ENCODE results near the gene ADGRL3. TPM values are rescaled to one million over a fixed set of nuclear protein-coding genes. Genes with fewer than 3 reads are reported as not detected.

The ADGRL3 gene
- polyA plus RNA-seq, 1 experiment, result 0.01 TPM

DNA sequence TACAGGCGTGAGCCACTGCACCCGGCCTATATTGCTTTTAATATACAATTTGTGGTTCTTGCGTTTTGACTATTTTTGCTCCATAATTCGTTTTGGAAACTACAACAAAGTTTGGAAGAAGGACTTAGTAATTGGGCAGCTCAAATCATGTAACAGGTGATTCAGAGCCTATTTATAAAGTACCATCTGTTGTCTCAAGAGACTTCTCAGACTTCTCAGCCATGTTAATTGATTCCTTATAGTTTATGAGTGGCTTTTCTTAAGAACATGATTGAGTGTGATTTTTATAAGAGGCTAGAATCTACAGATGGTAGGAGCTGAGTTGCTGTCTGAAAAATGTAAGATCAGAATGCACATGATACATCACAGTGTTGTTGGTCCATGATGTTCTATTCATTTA lies 240.2 kb downstream of the ADGRL3 start:
- DNase-seq (ENCODE audit: low read depth), result no peak
- CTCF ChIA-PET, result no interaction called here

DNA sequence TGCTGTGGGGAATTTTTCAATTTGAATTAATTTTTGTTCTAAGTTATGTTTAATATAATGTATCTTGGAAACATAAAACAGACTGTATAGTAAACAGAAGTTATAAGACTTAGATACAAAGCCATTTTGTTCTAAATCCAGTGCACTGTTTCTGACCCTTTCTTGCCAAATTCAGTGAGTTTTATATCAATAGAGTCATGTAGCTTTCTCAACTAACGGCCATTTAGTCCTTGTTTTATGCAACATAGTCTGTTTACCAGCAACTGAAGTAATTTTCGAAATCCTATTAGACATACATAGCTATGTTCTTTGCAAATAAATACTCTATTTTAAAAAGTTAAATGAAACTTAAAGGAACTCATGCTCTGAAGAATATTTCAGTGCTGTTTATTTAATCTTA lies 242.8 kb downstream of the ADGRL3 start:
- CTCF ChIA-PET, result no interaction called here
- POLR2A ChIA-PET, result no interaction called here
- no peaks in the 10 kb centered on the region for H3K27me3 ChIP-seq (ENCODE audit: control insufficient read depth, insufficient read depth, low read length)
- no peak overlapping the region for H3K4me3 ChIP-seq (ENCODE audit: low read depth, low read length)
- TF ChIP-seq, protein P1, sequence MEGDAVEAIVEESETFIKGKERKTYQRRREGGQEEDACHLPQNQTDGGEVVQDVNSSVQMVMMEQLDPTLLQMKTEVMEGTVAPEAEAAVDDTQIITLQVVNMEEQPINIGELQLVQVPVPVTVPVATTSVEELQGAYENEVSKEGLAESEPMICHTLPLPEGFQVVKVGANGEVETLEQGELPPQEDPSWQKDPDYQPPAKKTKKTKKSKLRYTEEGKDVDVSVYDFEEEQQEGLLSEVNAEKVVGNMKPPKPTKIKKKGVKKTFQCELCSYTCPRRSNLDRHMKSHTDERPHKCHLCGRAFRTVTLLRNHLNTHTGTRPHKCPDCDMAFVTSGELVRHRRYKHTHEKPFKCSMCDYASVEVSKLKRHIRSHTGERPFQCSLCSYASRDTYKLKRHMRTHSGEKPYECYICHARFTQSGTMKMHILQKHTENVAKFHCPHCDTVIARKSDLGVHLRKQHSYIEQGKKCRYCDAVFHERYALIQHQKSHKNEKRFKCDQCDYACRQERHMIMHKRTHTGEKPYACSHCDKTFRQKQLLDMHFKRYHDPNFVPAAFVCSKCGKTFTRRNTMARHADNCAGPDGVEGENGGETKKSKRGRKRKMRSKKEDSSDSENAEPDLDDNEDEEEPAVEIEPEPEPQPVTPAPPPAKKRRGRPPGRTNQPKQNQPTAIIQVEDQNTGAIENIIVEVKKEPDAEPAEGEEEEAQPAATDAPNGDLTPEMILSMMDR (IDR thresholded peaks at IDR 0.05; ENCODE audit: insufficient read depth, low read depth, low read length), result no peak
- no peaks in the 10 kb centered on the region for H3K36me3 ChIP-seq (ENCODE audit: control insufficient read depth, insufficient read depth, low read length)
- DNase-seq (ENCODE audit: low read depth), result no peak

More for the DNA sequence above, 240.2 kb downstream of the ADGRL3 start:
- H3K36me3 ChIP-seq (ENCODE audit: control insufficient read depth, insufficient read depth, low read length), result no peaks in the 10 kb centered on the region
- H3K27me3 ChIP-seq (ENCODE audit: control insufficient read depth, insufficient read depth, low read length), result no peaks in the 10 kb centered on the region
- TF ChIP-seq, protein P1 (IDR thresholded peaks at IDR 0.05; ENCODE audit: insufficient read depth, low read depth, low read length), result no peak
- POLR2A ChIA-PET, result no interaction called here
- H3K4me3 ChIP-seq (ENCODE audit: low read depth, low read length), result no peak overlapping the region

DNA sequence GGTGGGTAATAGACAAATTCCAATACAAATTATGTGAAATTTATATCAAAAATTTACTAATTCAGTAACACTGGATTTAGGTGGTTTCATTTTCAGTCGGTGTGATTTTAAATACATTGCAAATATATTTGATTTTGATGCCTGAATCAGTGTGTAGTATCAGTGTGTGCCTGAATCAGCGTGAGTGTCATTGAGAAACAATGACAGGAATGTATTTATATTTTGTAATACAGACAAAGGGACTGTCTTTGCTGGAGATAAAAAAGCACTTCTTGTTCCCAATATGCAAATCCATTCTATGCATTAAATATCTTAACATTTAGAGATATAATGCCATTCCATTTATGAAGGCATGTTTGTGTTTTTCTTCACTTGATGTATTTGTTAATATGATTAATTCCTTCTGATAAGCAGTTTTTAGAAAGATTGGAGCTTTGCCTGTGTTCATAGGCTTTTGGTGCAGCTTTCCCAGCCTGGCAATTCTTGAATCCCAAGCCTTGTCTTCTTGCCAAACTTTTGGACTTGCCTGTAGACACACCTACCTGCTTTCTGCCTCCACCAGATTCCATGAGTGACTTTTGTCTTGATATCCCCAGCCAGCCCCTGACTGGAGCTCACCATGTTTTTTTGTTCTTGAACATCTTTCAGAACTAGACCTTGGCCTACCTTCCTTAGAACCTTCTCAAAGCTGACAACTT lies 243.8 kb downstream of the ADGRL3 start:
- CTCF ChIA-PET, result no interaction called here
- Histone ChIP-seq H3K36me3 (ENCODE audit: control insufficient read depth, insufficient read depth, low read length) (no peaks in the 10 kb centered on the region), H3K27me3 (ENCODE audit: control insufficient read depth, insufficient read depth, low read length) (no peaks in the 10 kb centered on the region), H3K4me3 (ENCODE audit: low read depth, low read length) (no peak overlapping the region)
- TF ChIP-seq, protein P1 (IDR thresholded peaks at IDR 0.05; ENCODE audit: insufficient read depth, low read depth, low read length), result no peak
- POLR2A ChIA-PET, result no interaction called here
- DNase-seq (ENCODE audit: low read depth), result no peak

DNA sequence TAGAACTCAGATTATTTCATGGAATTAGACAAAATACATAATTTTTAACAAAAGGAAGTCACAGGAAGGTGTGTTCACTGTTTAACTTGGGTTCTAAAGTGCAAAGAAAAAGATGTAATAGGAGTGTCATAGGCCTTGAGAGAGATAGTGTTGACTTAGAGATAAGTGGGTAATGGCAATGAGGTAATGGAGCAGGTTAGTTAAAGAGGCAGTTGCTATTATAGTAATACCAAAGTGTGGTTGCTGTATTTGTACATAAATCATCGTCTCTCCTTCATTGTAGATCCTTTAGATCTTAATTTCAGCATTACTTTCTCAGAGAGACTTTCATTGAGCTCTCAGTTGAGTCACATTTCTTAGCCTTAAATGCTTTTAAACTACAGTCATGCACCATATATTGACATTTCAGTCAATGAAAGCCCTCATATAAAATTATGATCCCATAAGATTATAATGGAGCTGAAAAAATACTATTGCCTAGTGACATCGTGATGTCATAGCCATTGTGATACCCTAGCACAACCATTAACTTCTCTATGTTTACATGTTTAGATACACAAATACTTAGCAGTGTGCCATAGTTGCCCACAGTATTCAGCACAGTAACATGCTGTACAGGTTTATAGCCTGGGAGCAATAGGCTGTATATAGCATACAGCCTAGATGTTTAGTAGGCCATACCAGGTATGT lies 245.4 kb downstream of the ADGRL3 start:
- ChIA-PET CTCF (no interaction called here), POLR2A (no interaction called here)
- Histone ChIP-seq H3K4me3 (ENCODE audit: low read depth, low read length) (no peak overlapping the region), H3K36me3 (ENCODE audit: control insufficient read depth, insufficient read depth, low read length) (no peaks in the 10 kb centered on the region), H3K27me3 (ENCODE audit: control insufficient read depth, insufficient read depth, low read length) (no peaks in the 10 kb centered on the region)
- DNase-seq (ENCODE audit: low read depth), result no peak
- TF ChIP-seq, protein P1 (IDR thresholded peaks at IDR 0.05; ENCODE audit: insufficient read depth, low read depth, low read length), result no peak

DNA sequence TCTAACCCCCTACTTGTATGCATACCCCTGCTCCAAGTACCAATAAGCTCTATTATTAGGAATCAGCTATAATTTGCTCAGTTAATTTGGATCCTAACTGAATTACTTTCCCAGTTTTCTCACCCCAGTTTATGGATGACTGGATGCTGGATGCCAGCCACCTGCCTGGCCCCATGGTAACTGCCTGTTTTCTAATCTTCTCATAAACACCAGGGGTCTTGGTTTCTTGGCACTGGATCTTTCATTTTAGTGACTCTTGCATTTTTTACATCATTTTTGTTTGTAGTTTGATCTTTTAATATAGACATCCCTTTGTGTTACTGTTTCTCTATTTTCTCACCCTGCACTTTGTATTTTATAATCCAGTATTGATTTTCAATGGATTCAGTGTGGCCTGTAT lies 246.8 kb downstream of the ADGRL3 start:
- H3K4me3 ChIP-seq (ENCODE audit: low read depth, low read length), result no peak overlapping the region
- no peaks in the 10 kb centered on the region for H3K36me3 ChIP-seq (ENCODE audit: control insufficient read depth, insufficient read depth, low read length)
- no peaks in the 10 kb centered on the region for H3K27me3 ChIP-seq (ENCODE audit: control insufficient read depth, insufficient read depth, low read length)
- DNase-seq (ENCODE audit: low read depth), result no peak
- ChIA-PET CTCF (interaction anchor here (0.9 kb wide), 1 partner anchor 15 kb away, joined by 3 read pairs; no protein-coding TSS in a partner anchor), POLR2A (no interaction called here)
- TF ChIP-seq, protein P1 (IDR thresholded peaks at IDR 0.05; ENCODE audit: insufficient read depth, low read depth, low read length), result no peak
